Esophagus muscularis mucosa (tissue), 4 donors: ENCODE measurements around the gene VIL1.

ENCODE experiments used
- CTCF ChIP-seq, 3 experiments: fragments of 200-600 bp in 2 of 3; fragments of 450-650 bp in 1 of 3; sonication (generic) in 2 of 3; IDR thresholded peaks; one replicate each; pipeline ENCODE4 v1.5.1; 2017 to 2019; ENCODE audit warnings: antibody characterized with exemption in 3 of 3, mild to moderate bottlenecking in 2 of 3, moderate library complexity in 1 of 3
- EP300 ChIP-seq: sonication (generic); formaldehyde crosslinking; IDR thresholded peaks from one replicate; pipeline ENCODE4 v1.6.1; 2017; ENCODE audit warnings: antibody characterized with exemption
- POLR2A ChIP-seq: fragments of 450-650 bp; IDR thresholded peaks from one replicate; pipeline ENCODE4 v1.6.1; 2017; ENCODE audit warnings: antibody characterized with exemption, moderate library complexity, mild to moderate bottlenecking, low read depth

- TF ChIP-seq CTCF (IDR thresholded peaks at IDR 0.05) = no peak
- no peak for TF ChIP-seq POLR2A
- TF ChIP-seq EP300 = no peak
Measured at GRCh38 chr2:218374795-218375194, 44.1 kb upstream of the VIL1 start.
